Activated CD4-positive, alpha-beta T cell treated with anti-CD3 and anti-CD28 coated beads for 1 hour (primary cell): ENCODE results near the gene ZNF221.
"Not testable (repeated sequence)": the region's sequence is repeated elsewhere in the genome, so short reads cannot be mapped to it uniquely, and the experiment has no call there.

Source experiments
- DNase-seq: peaks from one replicate; pipeline ENCODE4 v3.0.0-alpha.2; 2020

ZNF221 gene

DNA sequence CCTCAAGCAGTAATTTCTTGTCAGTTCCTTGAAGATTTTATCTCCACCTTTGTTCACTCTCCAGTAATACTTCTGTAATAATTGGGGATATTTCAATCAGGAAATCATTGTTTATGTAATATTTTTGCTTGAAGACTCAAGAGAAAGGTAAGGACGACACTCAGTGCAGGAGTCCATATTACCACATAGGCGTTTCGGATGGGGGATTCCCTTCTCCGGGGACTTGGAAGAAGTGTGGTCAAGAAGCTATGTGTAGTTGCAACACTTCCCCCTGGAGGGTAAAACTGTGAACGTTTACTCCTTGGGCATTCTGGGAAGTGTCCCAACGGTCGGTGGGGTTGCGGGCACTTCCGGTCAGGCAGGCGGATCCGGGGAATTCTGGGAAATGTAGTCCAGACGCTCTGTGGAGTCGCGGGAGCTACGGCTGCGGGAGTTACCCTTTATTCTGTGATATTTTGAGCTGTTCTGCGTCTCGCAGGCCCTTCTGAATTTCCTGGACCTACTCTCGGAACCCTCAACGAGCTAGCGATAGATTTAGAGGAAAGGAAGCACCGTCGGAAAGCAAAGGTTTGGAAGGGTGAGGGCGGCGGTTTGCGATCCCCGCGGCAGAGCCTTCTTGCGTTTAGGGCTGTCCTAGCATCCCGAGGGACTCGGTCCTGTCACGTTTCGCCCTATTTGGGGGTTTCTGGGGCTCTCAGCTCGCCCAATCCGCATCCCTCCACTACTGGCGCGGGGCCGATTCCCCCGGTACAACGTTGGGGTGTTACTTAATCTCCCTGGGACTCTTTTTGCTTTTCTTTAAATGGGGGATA lies at the start of gene ZNF221:
ZNF221 (plus strand) TSS at position 395 of the 812 bp plus-strand sequence. CDS start 11,499 bp downstream, outside the sequence.
- peak; percentile 25 for DNase-seq

DNA sequence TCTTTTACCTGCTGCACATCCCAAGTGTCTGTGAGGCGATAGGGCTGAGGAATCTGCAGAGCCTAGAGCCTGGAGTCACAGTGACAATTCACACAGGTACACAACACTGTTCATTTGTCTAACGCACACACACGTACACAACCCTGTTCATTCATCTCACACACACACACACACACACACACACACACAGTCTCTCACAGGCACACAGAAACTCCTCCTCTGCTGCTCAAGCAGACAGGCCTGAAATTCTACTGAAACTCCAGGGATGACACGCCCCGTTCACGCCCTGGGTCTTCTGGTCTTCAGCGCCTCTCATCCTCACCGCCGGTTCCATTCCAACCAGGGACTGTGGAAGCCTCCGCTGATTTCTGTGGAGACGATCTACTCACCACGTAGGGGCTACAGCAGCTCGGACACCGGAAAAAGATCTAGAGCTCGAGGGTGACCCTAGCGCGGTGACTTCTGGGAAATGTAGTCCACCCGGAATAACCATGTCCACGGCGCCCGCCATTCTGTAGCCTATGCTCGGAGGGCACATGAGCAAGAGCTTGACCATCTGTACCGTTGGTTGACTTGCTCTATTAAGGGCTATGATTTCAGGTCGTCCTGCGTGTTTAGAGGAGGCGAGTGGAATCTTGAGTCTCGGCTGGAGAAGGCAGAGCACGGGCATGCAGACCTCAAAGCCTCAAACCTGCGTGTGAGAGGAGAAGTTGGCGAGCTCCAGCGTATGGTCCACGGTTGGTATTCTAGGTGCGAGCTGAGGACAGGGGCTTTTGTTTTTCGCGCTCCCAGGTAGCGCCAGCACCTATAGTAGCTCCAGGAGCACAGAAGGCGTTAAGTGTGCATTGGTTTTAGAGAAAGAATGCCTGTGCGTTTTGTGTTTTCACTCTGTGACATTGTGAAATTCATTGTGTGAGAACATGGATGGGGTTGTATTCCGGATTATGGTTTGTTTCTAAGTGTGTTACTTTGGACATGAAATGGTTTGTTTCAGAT lies 49.3 kb upstream of the ZNF221 start:
- DNase-seq = peak; percentile 51

DNA sequence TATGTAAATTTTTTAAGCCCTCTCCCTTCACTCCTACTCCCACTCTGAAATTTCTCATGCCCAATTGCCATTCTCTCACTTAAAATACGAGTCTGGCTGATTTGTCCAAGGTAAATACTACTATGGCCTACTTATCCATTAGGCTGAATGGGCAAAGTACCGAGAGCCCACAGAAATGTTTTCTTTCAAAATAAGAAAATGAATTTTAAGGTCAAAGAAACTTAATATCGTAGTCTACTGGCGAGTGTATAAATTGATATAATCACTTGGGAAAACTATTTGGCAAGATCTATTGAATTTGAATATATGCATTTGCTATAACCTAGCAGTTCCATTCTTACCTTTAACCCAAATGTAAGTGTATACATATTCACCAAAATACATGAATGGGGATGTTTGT lies 48.6 kb upstream of the ZNF221 start:
- no peak for DNase-seq

DNA sequence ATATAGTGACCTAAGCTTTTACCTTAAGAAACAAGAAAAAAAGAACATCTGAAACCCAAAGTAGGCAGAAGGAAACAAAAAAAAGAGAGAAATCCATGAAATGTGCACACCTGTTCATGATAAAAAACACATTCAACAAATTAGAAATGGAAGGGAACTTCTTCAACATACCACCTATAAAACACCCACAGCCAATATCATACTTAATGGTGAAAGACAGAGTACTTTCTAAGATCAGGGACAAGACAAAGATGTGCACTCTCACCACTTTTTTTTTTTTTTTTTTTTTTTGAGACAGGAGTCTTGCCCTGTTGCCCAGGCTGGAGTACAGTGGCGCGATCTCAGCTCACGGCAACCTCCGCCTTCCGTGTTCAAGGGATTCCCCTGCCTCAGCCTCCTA lies 45.1 kb upstream of the ZNF221 start:
- DNase-seq = no peak

DNA sequence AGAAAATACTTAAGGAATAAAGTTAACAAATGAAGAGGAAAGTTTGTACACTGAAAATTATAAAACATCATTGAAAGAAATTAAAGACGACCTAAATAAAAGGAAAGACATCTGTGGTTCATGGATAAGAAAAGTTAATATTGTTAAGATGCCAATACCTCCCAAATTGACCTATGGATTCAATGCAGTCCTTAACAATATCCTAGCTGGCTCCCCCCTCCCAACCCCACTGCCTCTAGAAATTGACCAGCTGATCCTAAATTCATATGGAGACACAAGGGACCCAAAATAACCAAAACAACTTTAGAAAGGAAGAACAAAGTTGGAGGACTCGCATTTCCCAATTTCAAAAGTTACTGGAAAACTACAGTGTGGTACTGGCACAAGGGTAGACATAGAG lies 44.3 kb upstream of the ZNF221 start:
- DNase-seq = no peak

DNA sequence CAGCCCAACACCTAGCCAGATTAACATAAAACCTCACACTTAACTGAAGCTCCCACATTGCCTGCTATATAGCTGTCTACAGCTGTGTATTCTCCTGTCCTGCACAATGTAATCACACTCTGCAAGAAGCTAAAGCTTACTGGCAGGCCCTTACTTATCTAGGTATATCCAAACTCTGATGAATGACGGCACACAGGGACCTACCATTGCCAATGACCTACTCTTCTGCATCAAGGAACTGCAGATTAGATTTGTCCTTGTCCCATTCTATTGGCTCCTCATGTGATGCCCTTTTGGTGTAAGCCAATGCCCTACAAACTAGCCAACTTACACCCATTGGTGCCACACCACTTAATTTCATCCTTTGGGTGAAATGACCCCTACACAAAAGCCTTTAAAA lies 42.4 kb upstream of the ZNF221 start:
- DNase-seq = no peak

DNA sequence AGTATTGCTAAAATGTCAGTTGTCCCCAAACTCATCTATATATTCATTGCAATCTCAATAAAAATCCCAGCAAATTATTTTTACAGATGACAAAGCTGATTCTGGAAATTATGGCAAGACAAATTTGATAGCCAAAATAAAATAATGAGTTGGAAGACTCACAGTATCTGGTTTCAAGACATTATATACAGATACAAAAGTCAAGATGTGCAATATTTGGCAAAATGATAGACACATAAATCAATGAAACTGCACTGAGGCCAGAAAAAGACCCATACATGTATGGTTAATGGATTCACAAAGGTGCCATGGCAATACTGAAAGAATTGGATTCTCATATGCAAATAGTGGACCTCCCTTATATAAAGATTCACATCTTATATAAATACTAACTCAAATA lies 40.1 kb upstream of the ZNF221 start:
- no peak for DNase-seq

DNA sequence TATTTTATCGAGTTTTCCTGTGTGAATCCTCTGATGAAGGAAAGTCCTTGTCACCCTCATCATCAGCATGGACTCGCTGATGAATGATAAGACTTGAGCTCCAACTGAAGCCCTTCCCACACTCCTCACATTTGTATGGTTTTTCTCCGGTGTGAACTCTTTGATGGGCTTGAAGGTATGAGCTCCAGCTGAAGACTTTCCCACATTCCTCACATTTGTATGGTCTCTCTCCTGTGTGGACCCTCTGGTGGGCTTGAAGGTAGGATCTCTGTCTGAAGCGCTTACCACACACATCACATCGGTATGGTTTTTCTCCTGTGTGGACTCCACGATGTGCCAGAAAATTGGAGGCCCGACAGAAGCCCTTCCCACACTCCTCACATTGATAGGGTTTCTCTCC lies 37.6 kb upstream of the ZNF221 start:
- DNase-seq = no peak

DNA sequence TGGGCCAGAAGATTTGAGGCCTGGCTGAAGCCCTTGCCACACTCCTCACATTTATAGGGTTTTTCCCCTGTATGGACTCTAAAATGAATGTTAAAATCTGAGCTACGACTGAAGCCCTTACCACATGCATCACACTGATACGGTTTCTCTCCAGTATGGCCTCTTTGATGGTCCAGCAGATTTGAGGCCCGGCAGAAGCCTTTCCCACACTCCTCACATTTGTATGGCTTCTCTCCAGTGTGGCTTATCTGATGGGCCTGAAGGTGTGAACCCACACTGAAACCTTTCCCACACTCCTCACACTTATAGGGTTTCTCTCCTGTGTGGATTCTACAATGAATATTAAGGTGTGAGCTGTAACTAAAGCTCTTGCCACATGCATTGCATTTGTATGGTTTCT lies 37.0 kb upstream of the ZNF221 start:
- DNase-seq = no peak

DNA sequence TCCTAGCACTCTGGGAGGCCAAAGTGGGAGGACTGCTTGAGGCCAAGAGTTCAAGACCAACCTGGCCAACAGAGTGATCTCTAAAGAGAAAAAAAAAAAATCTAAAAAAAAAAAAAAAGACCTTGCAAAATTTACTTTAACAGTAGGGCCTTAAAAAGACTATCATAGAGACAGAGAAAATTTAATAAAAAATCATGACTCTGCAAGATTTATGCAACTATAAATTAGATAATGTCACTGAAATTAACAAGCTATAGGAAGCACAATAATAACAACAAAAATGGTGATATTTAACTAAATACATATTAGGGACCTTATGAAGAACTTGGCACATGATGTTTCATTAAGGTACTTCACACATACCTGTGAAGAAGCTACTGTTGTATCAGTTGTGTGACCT lies 27.2 kb upstream of the ZNF221 start:
- DNase-seq = no peak

DNA sequence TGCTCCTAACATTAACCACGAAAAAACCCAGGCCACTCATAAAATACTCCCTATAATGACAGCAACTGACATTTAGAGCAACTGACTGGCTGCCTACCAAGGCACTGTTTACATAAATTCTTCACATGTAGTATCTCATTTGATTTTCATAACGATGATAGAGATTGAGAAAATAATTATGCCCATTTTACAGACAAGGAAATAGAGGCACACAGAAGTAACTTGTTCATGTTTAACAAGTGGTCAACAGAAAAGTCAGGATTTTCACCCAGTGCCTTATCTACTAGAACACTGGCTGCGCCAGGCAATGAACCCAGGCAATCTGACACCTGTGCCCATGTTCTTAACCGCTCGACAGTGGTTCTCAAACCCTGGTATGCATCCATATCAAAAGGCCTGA lies 22.2 kb upstream of the ZNF221 start:
- no peak for DNase-seq

DNA sequence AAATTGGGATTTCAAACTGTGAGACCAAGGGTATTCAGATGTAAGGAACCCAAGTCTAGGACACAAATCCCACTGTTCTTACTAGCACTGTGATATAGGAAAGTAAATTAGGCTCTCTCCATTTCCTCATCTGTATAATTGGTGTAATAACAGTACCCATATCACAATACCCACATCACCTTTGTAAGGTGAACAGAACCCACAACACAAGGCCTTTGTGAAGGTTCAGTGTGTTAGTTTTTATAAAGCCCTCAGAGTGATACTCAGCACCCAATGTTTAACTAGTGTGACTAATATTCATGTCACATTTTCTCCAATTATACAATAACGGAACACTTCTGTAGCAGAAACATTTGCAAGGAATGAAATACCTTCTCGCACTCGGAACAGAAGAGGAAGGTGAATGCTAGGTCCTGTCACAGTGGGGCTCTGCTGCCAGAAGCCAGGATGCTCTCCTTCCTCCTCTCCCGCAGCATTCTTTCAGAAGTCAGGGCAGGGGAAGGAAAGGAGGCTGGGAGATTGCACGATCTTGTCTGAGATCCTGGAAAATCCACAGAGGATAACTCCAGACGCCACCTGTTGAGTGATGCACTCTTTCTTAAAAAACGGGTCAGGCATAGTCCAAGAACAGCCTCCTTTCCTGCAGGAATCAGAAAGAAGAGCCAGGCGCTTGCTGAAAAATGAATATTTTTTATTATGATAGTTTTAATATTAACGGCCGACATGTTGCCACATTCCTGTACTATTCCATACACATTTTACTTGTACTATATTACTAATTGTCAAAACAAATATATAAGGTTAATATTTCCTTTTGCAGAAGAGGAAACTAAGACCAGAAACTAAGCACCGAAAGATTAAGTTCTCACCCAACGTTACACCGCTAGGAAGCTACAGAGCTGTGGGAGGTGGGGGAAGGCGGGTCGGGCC lies 16.7 kb upstream of the ZNF221 start:
- no peak for DNase-seq

DNA sequence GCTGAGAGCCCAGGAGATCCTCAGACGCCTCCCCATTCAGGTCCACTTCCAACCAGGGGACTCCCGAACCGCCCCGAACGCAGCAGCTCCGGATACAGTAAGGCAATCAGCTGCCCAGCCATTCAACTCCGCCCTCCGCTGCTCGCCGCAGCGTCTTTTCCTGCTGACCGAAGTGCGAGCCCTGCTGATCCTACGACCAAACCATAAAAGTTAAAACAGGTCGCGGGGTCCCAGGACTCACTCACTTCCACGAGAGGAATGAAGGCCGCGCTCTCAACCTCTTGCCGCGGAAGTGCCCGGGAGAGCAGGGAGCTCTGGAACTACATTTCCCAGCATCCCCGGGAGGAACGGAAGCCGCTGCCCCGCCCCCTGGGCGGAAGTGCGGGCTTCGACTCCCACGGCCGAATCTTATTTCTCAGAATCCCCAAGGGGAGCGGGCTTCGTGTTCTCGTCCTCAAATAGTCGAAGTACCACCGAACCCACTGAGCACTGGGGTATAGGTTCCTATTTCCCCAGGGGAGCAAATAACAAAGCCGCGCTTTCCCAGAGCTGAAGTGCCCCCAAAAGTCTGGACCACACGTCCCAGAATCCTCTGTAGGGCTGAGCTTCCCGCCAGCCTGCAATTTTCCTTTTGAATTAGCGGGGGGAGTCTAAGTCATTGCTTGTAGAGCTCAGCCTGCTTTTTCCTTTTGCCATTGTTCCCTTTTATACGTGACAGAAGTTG lies 15.9 kb upstream of the ZNF221 start, which contains the start of gene ZNF45:
ZNF45 (minus strand) TSS at position 298 of the 724 bp plus-strand sequence. CDS start 13,097 bp downstream, outside the sequence.
- DNase-seq = peak; percentile 79

DNA sequence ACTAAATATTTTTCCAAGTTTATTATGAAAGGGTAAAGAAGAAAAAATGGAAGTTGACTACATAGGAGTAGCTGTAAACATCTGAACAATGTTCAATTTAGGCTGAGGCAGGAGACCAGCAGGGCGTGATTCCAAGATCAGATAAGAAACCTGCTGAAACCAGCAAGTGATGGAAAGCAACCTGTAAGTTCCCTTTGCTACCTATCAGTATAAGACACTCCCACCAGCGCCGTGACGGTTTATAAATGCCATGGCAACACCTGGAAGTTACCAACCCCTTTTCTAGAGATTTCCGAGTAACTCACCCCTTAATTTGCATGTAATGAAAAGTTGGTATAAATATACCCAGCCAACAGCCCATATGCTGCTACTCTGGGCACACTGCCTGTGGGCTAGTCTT lies 14.8 kb upstream of the ZNF221 start:
- no peak for DNase-seq

DNA sequence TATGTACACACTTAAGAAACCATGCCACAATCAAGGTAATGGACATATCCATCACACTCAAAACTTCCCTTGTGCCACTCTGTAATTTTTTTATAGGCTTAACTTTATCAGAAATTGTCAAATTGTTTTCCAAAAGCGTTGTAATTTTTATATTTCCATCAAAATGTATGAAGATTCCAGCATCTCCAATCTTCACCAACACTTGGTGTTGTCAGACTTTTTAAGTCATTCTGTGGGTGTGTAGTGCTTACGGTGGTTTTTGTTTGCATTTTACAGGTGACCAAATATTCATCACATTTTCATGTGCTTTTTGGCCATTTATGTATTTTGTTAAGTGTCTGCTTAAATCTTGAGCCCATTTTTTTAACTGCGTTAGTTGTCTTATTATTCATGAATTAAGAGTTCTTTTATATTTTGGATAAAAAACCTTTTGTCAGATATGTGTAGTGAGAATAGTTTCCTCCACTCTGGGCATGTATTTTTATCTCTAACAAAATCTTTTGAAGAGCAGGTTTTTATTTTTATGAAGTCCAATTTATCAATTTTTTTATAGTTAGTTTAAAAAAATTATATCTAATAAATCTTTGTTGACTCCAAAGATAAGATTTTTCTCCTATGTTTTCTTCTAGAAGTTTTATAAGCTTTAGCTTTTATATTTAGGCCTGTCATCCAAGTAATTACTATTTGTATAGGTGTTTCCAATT lies 11.3 kb upstream of the ZNF221 start:
- DNase-seq = no peak

DNA sequence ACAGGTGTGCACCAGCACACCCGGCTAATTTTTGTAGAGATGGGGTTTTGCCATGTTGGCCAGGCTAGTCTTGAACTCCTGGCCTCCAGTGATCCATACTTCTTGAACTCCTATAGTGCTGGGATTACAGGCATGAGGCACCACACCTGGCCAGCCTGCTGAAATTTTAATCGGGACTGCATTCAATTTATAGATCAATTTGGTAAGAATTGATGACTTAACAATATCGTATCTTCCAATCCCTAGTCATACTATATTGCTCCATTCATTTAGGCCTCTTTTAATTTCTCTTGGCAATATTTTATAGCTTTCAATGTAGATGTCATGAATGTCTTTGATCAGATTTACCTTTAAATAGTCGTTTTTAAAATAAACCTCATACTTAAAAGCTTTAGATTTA lies 10.3 kb upstream of the ZNF221 start:
- DNase-seq = no peak

DNA sequence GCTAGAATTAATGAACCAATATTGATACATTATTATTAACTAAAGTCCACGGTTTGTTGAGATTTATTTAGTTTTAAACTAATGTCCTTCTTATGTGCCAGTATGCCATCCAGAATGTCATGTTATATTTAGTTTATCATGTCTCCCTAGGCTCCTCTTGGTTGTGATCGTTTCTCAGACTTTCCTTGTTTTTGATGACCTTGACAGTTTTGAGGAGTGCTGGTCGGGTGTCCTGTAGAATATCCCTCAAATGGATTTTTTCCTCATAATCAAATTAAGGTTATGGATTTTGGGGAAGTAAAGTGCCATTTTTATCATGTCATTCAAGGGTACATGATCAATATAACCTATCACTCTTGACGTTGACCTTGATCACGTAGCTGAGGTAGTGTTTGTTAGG lies 9.8 kb upstream of the ZNF221 start:
- DNase-seq = no peak

DNA sequence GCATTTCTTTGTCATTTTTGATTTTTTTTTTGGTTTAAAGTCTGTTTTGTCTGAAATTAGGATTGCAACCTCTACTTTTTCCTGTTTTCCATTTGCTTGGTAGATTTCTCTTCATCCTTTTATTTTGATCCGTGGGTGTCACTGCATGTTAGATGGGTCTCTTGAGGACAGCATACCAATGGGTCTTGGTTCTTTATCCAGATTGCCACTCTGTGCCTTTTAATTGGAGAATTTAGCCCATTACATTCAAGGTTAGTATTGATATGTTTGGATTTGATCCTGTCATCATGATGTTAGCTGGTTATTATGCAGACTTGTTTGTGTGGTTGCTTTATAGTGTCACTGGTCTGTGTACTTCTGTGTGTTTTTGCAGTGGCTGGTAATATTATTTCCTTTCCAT lies 3.6 kb upstream of the ZNF221 start:
- not testable (repeated sequence) for DNase-seq

DNA sequence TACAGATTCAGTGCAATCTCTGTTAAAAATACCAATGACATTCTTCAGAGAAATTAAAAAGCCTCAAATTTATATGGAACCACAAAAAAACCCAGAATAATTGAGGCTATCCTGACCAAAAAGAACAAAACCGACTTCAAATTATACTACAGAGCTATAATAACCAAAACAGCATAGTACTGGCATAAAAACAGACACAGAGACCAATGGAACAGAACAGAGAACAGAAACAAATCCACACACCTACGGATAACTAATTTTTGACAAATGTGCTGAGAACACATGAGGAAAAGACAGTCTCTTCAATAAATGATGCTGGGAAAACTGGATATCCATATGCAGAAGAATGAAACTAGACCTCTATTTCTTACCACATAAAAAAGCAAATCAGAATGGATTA lies 1.2 kb upstream of the ZNF221 start:
- DNase-seq = not testable (repeated sequence)

DNA sequence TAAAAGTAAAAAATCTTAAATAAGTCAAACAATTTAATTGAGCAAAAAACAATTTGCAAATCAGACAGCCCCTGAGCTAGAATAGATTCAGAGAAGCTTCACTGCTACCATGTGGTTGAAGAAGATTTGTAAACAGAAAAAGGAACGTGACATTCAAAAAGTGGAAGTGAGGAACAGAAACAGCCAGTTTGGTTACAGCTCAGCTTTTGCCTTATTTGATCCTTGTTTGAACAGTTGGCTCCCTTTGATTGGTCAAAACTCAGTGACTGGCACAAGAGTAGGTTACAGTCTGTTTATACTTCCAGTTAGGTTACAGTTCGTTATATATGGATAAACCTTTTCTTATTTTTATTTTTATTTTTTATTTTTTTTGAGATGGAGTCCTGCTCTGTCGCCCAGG lies 5.8 kb downstream of the ZNF221 start:
- DNase-seq = no peak

DNA sequence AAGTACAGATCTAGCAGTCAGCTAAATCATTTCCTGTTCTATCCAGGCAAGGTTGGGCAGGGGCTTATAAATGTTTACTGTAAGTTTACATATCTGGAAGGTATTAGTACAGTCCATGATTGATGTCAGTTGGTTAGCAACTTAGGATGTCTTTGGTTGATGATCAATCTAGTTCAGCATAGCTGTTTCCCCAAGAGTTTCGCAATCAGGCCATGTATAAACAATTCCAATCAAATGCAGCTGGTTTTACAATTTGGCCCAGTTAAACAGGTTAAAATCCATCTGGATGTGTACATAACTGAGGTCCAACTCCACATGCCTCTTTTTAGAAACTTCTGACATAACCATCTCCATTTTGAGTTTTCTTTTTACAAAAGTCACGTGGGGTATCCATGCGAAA lies 6.9 kb downstream of the ZNF221 start:
- no peak for DNase-seq
